COLO668 (cell line): ENCODE data around the gene CACNA1E.
"Not testable (repeated sequence)": the region's sequence is repeated elsewhere in the genome, so short reads cannot be mapped to it uniquely, and the experiment has no call there.

ENCODE experiments used
- DNase-seq: peaks from one replicate; lab custom pipeline; 2025; ENCODE audit not compliant: unreplicated experiment; lab: John Stamatoyannopoulos, UW

CACNA1E gene

DNA sequence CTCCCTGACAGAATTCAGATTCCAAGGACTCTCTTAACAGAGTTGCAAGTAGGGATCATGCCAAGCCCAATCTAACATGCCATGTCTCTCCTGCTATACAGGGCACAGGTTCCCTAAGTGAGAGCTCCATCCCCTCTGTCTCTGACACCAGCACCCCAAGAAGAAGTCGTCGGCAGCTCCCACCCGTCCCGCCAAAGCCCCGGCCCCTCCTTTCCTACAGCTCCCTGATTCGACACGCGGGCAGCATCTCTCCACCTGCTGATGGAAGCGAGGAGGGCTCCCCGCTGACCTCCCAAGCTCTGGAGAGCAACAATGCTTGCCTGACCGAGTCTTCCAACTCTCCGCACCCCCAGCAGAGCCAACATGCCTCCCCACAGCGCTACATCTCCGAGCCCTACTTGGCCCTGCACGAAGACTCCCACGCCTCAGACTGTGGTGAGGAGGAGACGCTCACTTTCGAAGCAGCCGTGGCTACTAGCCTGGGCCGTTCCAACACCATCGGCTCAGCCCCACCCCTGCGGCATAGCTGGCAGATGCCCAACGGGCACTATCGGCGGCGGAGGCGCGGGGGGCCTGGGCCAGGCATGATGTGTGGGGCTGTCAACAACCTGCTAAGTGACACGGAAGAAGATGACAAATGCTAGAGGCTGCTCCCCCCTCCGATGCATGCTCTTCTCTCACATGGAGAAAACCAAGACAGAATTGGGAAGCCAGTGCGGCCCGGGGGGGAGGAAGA lies 315.0 kb downstream of the CACNA1E start:
- no peak for DNase-seq

DNA sequence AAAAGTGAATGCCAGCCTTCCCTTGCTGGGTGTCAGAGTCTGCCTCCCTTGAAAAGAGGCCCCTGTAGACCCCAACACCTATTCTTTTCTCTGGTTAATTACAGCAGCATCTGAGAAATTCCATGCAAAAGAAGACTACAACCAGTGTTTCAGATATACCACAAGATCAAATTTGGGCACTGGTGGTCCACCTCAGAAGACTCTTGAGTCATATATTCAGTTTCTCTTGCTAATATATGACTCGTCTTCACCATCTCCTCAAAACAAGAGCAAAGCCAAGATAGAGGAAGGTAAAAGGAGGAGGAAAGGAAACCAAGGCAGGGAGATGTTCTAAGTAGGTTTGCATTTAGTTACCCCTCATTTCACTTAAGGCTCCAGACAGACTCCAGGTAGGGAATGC lies 318.3 kb downstream of the CACNA1E start:
- DNase-seq = no peak

DNA sequence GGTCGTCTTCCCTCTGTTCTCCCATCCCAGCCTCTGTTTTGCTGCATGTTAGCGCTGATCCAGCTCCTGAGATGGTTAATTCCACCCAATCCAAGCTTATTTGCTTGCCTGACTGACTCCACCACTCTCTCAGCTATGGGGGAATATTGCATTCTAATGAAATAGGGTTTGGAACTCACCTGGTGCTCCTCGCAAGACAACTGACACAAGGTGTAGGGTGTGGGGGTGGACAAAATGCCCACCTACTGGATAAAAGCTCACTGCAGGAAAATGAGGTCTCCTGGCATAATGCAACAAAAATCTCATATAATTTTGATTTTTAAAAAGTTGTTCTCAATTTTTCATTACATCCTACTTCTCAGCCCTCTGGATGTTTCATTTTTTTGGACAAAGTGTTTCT lies 319.1 kb downstream of the CACNA1E start:
- no peak for DNase-seq

DNA sequence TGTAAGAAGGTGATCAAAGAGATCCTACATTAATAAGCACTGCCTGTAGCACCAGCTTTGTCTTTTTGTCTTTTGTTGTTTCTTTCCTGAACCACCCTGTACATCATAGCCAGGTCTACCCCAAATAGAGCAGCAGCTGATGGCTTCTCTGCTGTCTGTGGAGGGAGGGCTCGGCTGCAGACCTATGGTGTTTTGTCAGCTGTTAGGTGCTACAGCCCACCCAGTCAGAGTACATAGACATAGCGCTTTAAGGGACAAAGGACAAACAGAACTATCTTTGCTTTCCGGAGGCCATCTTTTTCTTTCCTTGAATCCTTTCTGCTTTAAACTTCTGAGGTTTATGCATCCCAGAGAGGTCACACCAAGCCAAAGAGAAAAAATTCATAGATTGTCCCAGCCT lies 320.1 kb downstream of the CACNA1E start:
- DNase-seq = no peak

DNA sequence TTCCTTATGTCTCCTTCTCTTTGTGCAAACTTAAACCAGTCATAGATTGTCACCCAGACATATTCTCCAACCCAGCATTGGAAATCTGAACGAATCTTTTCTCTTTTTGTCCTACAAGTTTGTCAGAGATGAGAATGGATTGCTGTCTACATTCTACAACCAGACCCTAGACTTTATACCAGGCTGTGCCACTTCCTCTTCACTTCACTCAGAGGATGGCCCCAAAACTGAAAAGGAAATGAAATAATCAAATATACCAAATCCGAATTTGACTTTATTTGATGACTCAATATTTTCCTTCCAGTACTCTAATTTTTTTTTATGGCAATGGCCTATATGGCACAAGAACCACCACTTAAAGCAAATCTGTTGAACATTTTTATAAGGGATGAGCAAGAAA lies 321.7 kb downstream of the CACNA1E start:
- no peak for DNase-seq

DNA sequence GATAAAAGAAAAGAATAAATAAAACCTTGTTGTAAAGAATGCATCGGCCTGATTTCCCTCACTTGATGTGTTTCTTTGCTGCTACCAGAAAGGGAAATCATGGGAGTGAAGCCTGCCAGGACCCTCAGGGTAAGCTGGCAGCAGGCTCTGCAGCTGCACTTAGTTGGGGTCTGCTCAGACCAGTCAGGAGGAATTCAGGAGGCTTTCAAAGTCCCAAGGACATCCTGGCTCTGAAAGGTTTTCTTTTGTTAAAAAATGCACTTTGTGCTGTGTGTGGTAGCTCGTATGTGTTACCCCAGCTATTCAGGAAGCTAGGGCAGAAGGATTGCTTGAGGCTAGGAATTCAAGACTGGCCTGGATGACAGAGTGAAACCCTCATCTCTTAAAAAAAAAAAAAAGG lies 323.4 kb downstream of the CACNA1E start:
- no peak for DNase-seq

DNA sequence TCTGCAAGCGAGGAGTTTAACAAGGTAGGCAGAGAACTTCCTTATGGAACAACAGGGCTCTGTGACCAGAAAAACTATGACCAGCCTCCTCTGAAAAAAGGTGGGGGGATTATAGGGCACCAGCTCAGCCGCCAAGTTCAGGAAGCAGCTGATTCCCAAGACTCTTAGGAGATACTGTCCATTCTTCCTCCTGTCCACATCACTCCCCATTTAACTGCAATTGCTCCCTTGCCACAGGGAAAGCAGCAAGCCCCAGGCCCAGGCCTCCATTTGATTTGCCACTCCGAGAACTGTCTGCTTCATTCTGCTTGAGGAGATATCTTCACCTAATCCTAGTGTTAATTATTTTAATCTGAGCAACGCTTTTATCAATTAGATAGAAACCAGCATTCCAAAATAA lies 323.9 kb downstream of the CACNA1E start:
- no peak for DNase-seq

DNA sequence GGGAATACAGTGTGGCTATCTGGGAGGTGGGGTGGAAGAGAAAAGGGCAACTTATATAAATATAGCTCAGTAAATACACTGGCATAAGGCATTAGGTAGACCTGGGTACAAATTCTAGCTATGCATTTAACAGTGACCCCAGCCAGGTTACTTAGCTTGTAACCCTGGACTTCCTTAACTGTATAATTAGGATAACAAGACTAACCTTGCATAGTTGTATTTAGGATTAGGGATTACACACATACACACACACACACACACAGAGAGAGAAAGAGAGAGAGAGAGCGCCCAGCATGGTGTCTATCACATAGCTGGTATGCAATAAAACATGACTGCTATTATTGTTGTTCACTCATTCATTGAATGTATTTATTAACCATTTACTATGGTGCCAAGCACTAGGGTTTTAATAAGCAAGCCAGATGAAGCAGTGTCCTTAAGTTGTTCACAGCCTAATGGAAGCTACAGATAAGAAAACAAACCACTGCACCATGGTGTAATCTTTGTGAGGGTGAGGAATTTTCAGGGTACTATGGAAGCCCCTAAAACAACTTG lies 326.8 kb downstream of the CACNA1E start:
- no peak for DNase-seq

DNA sequence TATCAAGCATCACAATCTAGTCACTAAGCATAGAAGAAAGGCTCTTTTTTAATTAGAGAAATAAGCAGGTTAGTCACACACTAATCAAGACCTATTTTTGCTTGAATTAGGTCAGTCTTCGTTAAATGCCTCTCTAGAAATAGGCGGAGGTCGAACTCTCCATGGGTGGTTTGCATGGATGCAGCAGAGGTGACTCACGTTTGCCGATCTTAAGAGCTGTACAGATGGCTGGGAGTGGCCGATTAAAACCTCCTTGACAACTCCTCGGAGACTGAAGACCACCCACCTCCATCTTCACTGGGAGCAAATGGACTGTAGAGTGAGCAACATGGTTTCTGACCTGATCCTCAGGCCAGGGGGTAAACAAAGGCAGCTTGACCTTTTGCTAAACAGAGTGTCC lies 328.9 kb downstream of the CACNA1E start:
- DNase-seq = no peak

DNA sequence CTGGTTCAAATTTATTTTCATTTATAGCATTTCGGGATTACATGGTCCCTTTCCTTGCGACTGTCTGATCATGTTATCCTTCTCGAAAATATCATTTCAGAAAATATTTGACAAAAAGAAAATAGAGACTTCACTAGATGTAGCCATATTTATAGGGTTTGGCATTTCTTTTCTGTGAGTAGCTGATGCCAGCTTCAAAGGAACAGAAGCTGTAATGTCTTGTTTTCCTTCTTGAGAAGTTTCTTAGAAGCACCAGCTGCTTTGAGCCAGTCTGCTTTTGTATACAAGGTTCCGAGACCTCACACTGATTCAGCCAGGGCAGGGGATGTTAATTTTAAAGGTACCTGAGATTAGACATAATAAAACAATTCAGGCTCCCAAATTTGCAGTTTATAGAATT lies 329.9 kb downstream of the CACNA1E start:
- DNase-seq = no peak

DNA sequence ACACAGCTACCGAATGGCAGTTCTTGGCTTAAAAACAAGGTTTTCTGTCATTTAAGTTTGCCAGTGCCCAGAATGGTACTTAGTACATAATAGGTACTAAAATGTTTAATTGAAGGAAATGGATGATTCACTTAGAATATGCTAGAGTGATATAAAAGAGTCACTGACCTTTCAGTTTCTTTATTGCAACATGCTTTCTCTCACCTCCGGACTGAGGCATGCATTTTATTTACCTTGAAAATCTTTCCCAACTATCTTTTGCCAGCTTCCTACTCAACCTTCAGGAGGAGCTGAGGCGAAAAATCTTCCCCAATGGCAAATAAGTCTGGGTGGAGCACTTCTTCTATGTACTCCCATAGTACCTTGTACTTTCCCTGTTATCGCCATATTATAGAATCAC lies 333.3 kb downstream of the CACNA1E start:
- DNase-seq = no peak

DNA sequence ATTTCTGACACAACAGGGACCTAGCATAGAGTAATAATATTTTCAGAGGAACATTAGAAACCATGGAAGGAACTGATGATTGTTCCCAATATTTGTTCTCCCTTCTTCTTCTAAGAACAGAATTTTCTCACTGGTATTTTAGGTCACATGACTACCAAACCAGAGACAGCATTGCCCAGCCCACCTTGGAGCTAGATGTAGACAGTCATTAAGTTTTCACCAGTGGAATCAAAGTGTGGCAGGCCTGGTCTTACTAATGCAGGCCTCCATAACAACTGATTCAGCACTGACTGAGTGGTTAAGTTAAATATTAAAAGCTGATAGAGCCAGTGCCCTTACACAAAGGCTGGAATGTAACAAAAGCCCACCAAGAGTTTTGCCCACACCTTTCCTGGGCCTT lies 333.8 kb downstream of the CACNA1E start:
- no peak for DNase-seq

DNA sequence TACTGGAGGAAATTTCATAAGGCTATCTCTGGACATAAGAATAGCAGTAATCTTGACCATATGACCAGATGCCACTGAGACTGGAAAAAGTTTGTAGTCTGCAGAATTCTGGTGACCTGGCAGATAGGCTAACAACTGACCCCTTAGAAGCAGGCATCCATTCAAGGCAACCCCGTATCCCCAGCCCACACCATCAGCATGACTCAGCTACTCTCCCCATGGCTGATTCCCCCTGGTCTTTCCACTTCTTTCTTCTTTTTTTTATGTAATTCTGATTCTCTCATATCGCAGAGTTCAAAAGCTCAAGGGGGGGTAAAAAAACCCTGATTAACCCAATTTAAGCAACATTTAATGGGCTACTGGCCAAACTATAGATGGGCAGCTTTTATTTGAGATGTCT lies 335.1 kb downstream of the CACNA1E start:
- no peak for DNase-seq

DNA sequence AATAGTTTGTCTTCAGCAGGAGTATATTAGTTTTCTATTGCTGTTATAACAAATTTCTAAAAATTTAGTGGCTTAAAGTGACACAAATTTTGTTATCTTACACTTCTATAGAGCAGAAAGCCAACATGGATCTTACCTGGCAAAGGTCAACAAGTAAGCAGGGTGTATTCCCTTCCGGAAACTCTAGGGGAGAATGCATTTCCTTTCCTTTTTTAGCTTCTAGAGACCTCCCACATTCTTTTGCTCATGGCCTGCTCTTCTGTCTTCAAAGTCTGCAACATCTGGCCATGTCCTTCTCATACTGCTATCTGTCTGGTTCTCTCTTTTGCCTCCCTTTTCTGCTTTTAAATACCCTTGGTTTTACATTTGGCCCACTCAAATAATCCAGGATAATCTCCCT lies 335.6 kb downstream of the CACNA1E start:
- DNase-seq = no peak

DNA sequence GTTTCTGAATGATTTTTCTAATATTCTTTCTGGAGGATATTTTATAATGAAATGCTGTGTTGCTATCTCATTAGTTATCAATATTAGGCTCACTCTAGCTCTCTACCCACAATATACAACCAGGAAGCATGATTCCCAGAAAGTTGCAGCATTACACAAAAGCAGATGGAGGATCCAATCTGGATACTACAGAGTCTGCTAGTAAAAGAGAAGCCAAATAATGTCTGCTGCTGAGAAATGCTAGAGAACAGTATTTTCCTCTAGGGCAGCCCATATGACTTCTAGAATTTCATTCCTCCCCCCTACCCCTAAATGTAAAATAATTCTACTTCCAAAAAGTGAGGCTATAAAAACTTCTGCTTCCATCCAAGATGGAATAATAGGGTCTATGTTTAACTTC lies 338.4 kb downstream of the CACNA1E start:
- no peak for DNase-seq

DNA sequence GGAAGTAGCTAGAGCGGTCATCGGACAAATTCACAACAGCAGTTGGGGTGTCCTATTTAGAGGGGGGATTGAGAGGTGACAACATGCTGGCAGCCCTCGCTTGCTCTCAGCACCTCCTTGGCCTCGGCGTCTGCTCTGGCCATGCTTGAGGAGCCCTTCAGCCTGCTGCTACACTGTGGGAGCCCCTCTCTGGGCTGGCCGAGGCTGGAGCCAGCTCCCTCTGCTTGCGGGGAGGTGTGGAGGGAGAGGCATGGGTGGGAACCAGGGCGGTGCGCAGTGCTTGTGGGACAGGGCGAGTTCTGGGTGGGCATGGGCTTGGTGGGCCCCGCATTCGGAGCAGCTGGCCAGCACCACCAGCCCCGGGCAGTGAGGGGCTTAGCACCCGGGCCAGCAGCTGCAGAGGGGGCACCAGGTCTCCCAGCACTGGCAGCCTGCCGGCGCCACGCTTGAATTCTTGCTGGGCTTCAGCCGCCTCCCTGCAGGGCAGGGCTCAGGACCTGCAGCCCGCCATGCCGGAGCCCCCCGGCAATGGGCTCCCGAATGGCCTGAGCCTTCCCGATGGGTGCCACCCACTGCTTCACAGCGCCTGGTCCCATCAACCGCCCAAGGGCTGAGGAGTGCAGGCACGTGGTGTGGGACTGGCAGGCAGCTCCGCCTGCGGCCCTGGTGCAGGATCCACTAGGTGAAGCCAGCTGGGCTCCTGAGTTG lies 349.0 kb downstream of the CACNA1E start:
- DNase-seq = not testable (repeated sequence)

DNA sequence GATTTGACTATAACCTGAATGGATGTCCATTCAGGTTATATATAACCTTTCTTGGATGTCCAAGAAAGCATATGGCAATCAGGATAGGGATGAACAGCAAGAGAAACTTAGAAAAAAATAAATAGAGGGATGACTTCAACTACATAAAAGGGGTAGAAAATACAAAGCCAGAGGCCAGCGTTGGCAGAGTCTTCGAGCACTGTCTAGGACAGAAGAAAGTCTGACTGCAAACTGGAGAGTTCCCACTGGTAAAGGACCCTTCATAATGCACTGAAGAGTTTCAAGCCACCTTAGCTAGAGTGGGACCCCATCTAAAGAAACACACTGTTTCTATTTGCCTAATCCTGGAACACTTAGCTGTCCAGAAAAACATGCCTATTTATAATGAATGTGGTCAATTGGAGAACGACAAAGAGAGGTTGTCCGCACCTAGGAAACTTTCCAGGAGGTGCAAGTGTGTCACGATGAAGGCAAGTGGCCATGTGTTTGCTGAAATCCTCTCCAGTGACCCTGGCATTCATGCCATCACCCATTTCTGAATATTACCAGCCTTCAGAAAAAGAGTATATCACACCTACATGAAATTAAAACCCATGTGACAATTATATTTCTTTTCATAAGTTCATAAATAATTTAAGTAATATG lies 362.8 kb downstream of the CACNA1E start:
- no peak for DNase-seq

DNA sequence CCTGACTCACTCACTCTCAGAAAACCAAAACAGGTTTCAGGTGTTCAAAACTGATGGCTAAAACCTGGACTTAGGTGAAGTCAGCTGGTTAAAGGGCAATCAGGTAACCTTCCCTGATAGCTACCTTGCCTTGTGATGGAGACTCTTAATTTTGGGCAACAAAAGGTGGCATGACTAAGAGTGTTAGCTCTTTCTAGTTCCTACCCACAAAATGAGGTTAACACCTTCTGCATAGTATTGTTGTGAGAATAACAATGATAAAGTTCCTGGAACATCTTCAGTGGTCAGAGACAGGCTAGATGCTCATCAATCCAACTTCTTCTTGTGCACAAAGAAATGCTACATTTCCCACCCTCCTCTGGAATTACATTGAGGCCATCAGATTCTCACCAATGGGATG lies 363.4 kb downstream of the CACNA1E start:
- no peak for DNase-seq

DNA sequence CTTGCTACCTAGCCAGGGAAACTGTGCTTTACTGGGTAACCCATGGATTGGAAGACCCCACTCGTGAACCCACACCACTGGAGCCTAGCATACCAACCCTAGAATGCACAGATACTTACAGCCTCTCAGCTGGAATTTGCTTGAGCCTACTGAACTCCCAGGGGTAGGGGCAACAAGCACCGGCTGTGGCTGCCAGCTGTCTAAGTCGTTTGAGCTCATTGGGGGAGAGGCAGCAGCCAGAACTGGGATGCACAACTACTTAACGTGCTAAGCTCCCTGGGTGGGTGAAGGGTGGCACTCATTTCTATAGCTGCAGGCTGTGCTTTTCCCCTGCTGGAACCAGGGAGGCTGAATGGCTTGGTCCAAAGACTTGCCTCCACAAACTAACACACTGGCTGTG lies 365.8 kb downstream of the CACNA1E start:
- no peak for DNase-seq

DNA sequence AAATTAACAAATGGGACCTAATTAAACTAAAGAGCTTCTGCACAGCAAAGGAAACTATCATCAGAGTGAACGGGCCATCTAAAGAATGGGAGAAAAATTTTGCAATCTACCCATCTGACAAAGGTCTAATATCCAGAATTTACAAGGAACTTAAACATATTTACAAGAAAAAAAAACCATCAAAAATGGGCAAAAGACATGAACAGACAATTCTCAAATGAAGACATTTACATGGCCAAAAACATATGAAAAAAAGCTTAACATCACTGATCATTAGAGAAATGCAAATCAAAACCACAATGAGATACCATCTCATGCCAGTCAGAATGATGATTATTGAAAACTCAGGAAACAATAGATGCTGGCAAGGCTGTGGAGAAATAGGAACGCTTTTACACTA lies 370.9 kb downstream of the CACNA1E start:
- DNase-seq = not testable (repeated sequence)

DNA sequence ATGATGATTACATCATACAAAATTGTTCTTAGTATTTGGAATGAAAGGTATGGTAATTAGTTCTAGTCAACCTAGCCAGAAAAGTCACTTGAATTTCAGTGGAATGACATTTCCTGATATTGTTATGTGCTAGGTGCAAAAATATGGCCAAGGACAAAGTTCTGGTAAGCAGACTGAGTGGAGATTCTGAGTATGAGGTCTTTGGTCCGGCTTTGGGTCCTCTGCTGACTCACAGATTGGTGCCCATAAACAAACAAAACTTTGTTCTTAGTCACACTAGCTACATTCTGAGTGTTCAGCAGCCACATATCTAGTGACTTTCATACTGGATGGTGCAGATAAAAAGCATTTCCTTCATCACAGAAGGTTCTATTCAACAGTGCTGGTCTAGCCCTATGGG lies 372.1 kb downstream of the CACNA1E start:
- no peak for DNase-seq
